Stomach (tissue), 9 donors: ENCODE data around the gene MALT1. TPM values are rescaled to one million over a fixed set of nuclear protein-coding genes. Genes with fewer than 3 reads are reported as not detected.

Source experiments
- DNase-seq, 2 donors: peaks; one replicate each; pipeline versions ENCODE4 v3.0.0 to v3.0.0-alpha.2; 2013 to 2019
- H3K27ac ChIP-seq, 5 donors: fragments of 200-600 bp in 4 of 5; sonication (generic) in 4 of 5; one replicate each; pipeline ENCODE4 v1.5.1; 2013 to 2019; ENCODE audit warnings: mild to moderate bottlenecking in 1 of 5, moderate library complexity in 1 of 5
- H3K27me3 ChIP-seq, 3 donors: fragments of 200-600 bp; sonication (generic); one replicate each; pipeline ENCODE4 v1.5.1; 2017 to 2019; ENCODE audit warnings: mixed run types in 1 of 3
- H3K36me3 ChIP-seq, 4 donors: fragments of 200-600 bp; sonication (generic); 1 replicate in 3 of 4; 2 replicates in 1 of 4; pipeline ENCODE4 v1.5.1; 2016 to 2019
- H3K4me1 ChIP-seq, 4 donors: fragments of 200-600 bp; sonication (generic); one replicate each; pipeline ENCODE4 v1.5.1; 2016 to 2019
- H3K4me3 ChIP-seq, 4 donors: fragments of 200-600 bp; sonication (generic) in 3 of 4; one replicate each; pipeline ENCODE4 v1.5.1; 2016 to 2019; ENCODE audit warnings: mild to moderate bottlenecking in 1 of 4
- H3K9me3 ChIP-seq, 4 donors: fragments of 200-600 bp; sonication (generic); one replicate each; pipeline ENCODE4 v1.5.1; 2016 to 2019
- CTCF ChIP-seq, 7 experiments: fragments of 450-650 bp in 4 of 7; fragments of 200-600 bp in 3 of 7; sonication (generic) in 3 of 7; IDR thresholded peaks; one replicate each; pipeline ENCODE4 v1.5.1; 2016 to 2019; ENCODE audit warnings: antibody characterized with exemption in 7 of 7, control low read depth in 2 of 7, mild to moderate bottlenecking in 1 of 7
- EP300 ChIP-seq: sonication (generic); formaldehyde crosslinking; IDR thresholded peaks from one replicate; pipeline ENCODE4 v1.6.1; 2017; ENCODE audit warnings: antibody characterized with exemption
- POLR2A ChIP-seq, 4 donors: fragments of 450-650 bp; IDR thresholded peaks; one replicate each; pipeline ENCODE4 v1.6.1; 2016; ENCODE audit warnings: antibody characterized with exemption in 4 of 4, control low read depth in 2 of 4, mild to moderate bottlenecking in 1 of 4, moderate library complexity in 1 of 4
- POLR2AphosphoS5 ChIP-seq, 3 donors: sonication (generic); formaldehyde crosslinking; IDR thresholded peaks; one replicate each; pipeline ENCODE4 v1.6.1; 2016; ENCODE audit warnings: antibody characterized with exemption in 3 of 3
- WGBS, 5 donors: extraction: QIAGEN DNeasy Blood & Tissue Kit in 3 of 5; methylation state at CpG; one replicate each; pipeline versions ENCODE4 v1.1.5 to v1.1.7; 2013 to 2018; 5-methylcytosine and 5-hydroxymethylcytosine counted together
- intact Hi-C: fragments of 100-400 bp; cut with DNase I; formaldehyde crosslinking; loops from one replicate; pipeline ENCODE4 v1.15.1; 2023; ENCODE audit warnings: low total_unique reads
- polyA plus RNA-seq, 3 donors: library from polyadenylated mRNA; stranded (reverse); fragments of 200-250 nt; gene quantifications; one replicate each; pipeline ENCODE4 v1.2.3, GENCODE V29; 2013
- total RNA-seq, 5 donors: library from RNA; depleted of rRNA; stranded (reverse); fragments of >200 nt; gene quantifications; one replicate each; pipeline versions ENCODE4 v1.1.0 to v1.2.3, GENCODE V29; 2014 to 2016
- donor health status: healthy with polysubstance abuse.
- donor health status: Bipolar disorder and iron deficiency.
- donor health status: healthy.

The MALT1 gene
- total and polyA plus RNA-seq, 8 donors = 4.9 to 85.7 (median 13.8) TPM

GRCh38 chr18:58785171-58785805, 114.0 kb downstream of the MALT1 start:
- intact Hi-C loops = no loop called here
- TF ChIP-seq EP300 = no peak
- TF ChIP-seq POLR2AphosphoS5 (IDR thresholded peaks at IDR 0.05) = peak in 1 of 3 donors; percentile 16
- TF ChIP-seq CTCF (IDR thresholded peaks at IDR 0.05) = no peak
- no peak for TF ChIP-seq POLR2A (IDR thresholded peaks at IDR 0.05)
- Histone ChIP-seq H3K27me3 (no peaks in the 10 kb centered on the region), H3K9me3 (no peaks in the 10 kb centered on the region), H3K4me3 (no peak overlapping the region), H3K27ac (peak overlapping the region in 4 of 5 donors; percentile 7 to 64 (median 18)), H3K4me1 (peaks cover 18 to 42% (median 37%) of the 10 kb centered on the region in 4 donors), H3K36me3 (no peaks in the 10 kb centered on the region)
- peak; percentile 43 to 47 for DNase-seq
- WGBS, 5 donors = 48 to 64% (median 58%) methylated on average over 12 to 13 of the region's 13 CpGs

- peaks cover 18 to 45% (median 38%) of the 10 kb centered on the region in 4 donors for H3K4me1 ChIP-seq
- no peak overlapping the region for H3K4me3 ChIP-seq
- DNase-seq = no peak
- no peak for TF ChIP-seq EP300
- no peaks in the 10 kb centered on the region for H3K27me3 ChIP-seq
- intact Hi-C loops = no loop called here
- no peaks in the 10 kb centered on the region for H3K36me3 ChIP-seq
- H3K9me3 ChIP-seq = no peaks in the 10 kb centered on the region
- peak overlapping the region in 4 of 5 donors; percentile 7 to 64 (median 18) for H3K27ac ChIP-seq
- WGBS, 5 donors = 31 to 59% (median 50%) methylated on average over 4 of the region's 4 CpGs
These were observed 114.6 kb downstream of the MALT1 start for GRCh38 chr18:58785870-58786269.

GRCh38 chr18:58787536-58788149, 116.4 kb downstream of the MALT1 start:
- Histone ChIP-seq H3K4me1 (peaks cover 18 to 45% (median 38%) of the 10 kb centered on the region in 4 donors), H3K9me3 (no peaks in the 10 kb centered on the region), H3K4me3 (no peak overlapping the region), H3K27ac (peak overlapping the region in 2 of 5 donors; percentile 69 to 88), H3K36me3 (no peaks in the 10 kb centered on the region), H3K27me3 (no peaks in the 10 kb centered on the region)
- intact Hi-C loops = no loop called here
- no peak for DNase-seq
- 89 to 94% (median 92%) methylated on average over 14 of the region's 14 CpGs for WGBS, 5 donors
- TF ChIP-seq POLR2A (IDR thresholded peaks at IDR 0.05) (no peak), POLR2AphosphoS5 (IDR thresholded peaks at IDR 0.05) (no peak), CTCF (IDR thresholded peaks at IDR 0.05) (no peak), EP300 (no peak)

- WGBS, 5 donors = 85 to 90% (median 85%) methylated on average over 3 of the region's 3 CpGs
- intact Hi-C loops = no loop called here
These were observed 117.2 kb downstream of the MALT1 start for GRCh38 chr18:58788470-58788869.

More at GRCh38 chr18:58788470-58788869, 117.2 kb downstream of the MALT1 start:
- Histone ChIP-seq H3K4me1 (peaks cover 18 to 51% (median 39%) of the 10 kb centered on the region in 4 donors), H3K4me3 (no peak overlapping the region), H3K36me3 (no peaks in the 10 kb centered on the region), H3K27me3 (no peaks in the 10 kb centered on the region), H3K9me3 (no peaks in the 10 kb centered on the region), H3K27ac (peak overlapping the region; percentile 12 to 88 (median 65))
- TF ChIP-seq CTCF (IDR thresholded peaks at IDR 0.05) = no peak
- no peak for TF ChIP-seq POLR2A (IDR thresholded peaks at IDR 0.05)
- no peak for TF ChIP-seq EP300
- TF ChIP-seq POLR2AphosphoS5 (IDR thresholded peaks at IDR 0.05) = no peak
- DNase-seq = no peak
